T47D (cell line): Measurements from ENCODE around the gene ADPRHL1.
A peak's percentile ranks its signal among the peaks of the same experiment; 100 is the strongest.
"Not testable (repeated sequence)": the region's sequence is repeated elsewhere in the genome, so short reads cannot be mapped to it uniquely, and the experiment has no call there.

Experiments used
- DNase-seq, 2 experiments: peaks; one replicate each; pipeline versions ENCODE4 v3.0.0 to v3.0.0-alpha.2; 2011 to 2012; ENCODE audit warnings: low read depth in 1 of 2, low spot score in 1 of 2
- JUND ChIP-seq: IDR thresholded peaks from 2 replicates; pipeline ENCODE4 v1.6.1; 2012; ENCODE audit warnings: low read depth
- in situ Hi-C: cut with HindIII; loops from 2 replicates; pipeline ENCODE4 v1.10.0; 2016; ENCODE audit warnings: low sequenced_read_pairs, low pct_unique_long_range_greater_than_20kb

Gene ADPRHL1

GRCh38 chr13:113472355-113473025 is 19.2 kb upstream of the ADPRHL1 start:
- DNase-seq: no peak
- TF ChIP-seq JUND: no peak
- in situ Hi-C loops: no loop called here

DNA sequence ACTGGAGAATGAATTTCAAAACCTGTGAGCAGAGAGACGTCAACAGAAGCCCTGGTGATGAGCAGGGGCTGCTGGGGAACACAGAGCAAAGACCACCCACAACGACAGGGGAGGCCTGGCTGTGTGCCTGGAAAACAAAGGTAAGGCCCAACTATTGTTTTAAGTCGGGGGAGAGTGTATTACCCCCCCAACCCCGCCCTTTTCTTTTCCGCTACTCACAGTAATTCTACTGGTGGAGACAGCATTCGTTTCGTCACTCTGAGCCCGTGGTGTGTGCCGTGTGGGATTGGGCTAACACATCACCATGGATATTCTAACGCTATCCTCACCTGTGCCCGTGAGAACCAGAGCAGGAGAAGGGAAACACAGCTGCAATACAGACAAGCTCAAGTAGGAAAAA is 18.6 kb upstream of the ADPRHL1 start:
- in situ Hi-C loops: no loop called here
- DNase-seq: no peak
- no peak for TF ChIP-seq JUND

GRCh38 chr13:113470635-113471163 is 17.4 kb upstream of the ADPRHL1 start:
- in situ Hi-C loops, DNase-seq: not testable (repeated sequence)

- no peak for TF ChIP-seq JUND
- in situ Hi-C loops: no loop called here
- DNase-seq: no peak
These were observed 16.8 kb upstream of the ADPRHL1 start for GRCh38 chr13:113470073-113470472.

DNA sequence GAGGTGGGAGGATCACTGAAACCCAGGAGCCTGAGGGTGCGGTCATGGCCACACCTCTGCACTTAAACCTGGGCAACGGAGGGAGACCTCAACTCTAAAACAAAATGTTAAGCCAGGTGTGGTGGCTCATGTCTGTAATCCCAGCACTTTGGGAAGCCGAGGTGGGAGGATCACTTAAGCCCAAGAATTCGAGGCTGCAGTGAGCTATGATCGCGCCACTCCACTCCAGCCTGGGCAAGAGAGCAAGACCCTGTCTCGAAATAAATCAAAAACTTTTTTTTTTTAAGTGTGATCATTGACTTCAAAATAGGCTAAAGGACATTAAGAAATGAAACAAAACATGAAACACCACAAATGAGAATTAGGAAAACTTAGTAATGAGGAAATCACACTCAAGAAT is 16.3 kb upstream of the ADPRHL1 start:
- DNase-seq: no peak
- in situ Hi-C loops: no loop called here
- no peak for TF ChIP-seq JUND

DNA sequence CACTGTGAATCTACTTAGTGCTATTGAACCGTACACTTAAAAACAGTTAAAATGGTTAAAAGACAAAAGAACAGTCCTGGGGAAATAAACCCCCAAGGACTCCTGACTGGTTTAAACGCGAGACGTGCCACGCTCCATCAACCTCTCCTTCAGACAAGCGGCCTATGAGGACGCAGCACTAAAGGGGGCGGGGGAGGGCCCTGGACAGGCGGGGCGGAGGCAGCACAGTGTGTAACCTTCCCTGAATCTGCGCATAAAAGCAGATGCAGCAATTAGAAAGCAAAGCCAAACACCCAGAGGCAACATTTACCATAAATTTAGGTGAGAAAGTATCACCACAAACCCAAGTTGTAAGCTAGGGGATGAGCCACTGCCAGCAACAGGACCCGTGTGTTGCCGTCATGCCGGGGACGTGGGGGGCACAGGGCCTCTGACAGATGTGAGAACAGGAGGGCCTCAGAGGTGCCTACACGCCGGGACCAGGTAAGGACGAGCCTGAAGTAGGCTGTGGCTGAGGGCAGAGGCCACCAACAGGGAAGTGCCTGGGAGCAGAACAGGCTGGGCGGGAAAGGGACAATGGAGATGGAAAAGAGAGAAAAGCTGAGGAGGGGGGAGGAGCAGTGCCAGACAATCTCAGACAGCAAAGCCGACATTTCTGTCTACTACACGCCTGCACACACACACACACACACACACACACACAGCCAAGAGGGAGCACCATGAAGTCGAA is 15.3 kb upstream of the ADPRHL1 start:
- in situ Hi-C loops: no loop called here
- no peak for TF ChIP-seq JUND
- peak in 1 of 2 experiments; percentile 53 for DNase-seq

- no peak for TF ChIP-seq JUND
- in situ Hi-C loops: no loop called here
- no peak for DNase-seq
These were observed 14.7 kb upstream of the ADPRHL1 start for GRCh38 chr13:113468029-113468428.

- TF ChIP-seq JUND: no peak
- no peak for DNase-seq
- in situ Hi-C loops: no loop called here
These were observed 13.1 kb upstream of the ADPRHL1 start for GRCh38 chr13:113466383-113466782.

- in situ Hi-C loops: no loop called here
- no peak for DNase-seq
- TF ChIP-seq JUND: no peak
These were observed 12.0 kb upstream of the ADPRHL1 start for GRCh38 chr13:113465300-113465699.

DNA sequence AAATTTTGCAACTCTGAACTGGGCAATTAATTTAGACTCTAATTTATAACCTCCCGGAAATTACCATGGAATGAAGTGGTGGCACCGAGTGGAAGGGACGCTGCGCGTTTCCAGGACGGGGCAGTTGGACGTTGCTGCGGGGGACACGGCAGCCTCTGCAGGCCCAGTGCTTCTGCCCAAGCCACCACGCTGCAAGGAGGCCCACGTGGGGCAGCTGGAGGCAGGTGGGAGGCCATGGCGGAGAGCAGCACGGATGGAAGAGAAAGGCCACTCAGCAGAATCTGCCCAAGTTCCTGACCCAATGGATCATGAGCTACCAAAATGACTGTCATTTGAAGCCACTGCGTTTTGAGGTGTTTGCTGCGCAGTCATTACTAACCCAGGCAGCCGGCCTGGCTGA is 11.2 kb upstream of the ADPRHL1 start:
- no peak for TF ChIP-seq JUND
- no peak for DNase-seq
- in situ Hi-C loops: no loop called here

DNA sequence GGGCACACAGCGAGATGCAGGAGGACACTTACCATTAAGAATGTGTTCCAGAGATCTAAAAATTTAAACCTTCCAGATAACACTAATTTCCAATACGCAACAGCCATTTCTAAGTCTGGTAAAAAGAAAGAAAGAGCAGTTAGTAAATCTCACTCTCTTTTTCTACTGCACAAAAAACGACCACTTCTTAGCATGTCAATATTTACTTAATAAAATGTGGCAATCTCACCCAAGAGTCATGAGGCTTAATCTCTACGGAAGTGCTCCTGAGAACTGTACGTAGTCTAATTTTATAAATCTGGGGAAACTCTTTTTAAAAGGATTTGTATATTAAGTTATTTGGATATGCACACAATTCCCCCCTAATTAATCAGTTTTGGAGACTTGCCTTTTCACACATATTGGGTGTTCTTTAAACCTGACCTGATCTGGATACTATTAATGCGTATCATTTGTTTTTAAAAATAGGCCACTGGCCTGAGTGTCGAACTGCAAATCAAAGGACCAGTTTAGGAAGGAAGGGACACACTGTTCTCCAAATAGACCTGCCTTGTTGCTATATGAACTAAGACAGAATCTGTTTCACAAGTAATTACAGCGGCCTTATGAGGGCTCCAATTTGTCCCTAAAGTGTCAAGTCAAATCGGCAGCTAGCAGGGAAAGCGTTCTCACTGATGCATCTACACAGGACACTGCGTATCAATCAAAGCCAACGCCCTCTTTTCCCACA is 7.9 kb upstream of the ADPRHL1 start:
- TF ChIP-seq JUND: no peak
- in situ Hi-C loops: no loop called here
- no peak for DNase-seq

- DNase-seq: no peak
- no peak for TF ChIP-seq JUND
- in situ Hi-C loops: no loop called here
These were observed 7.3 kb upstream of the ADPRHL1 start for GRCh38 chr13:113460599-113460998.

GRCh38 chr13:113460064-113460555 is 6.8 kb upstream of the ADPRHL1 start:
- TF ChIP-seq JUND: no peak
- DNase-seq: no peak
- in situ Hi-C loops: no loop called here
